Stimulated activated CD4-positive, alpha-beta T cell treated with anti-CD3 and anti-CD28 coated beads, Interleukin-1b, Interleukin-23, amount 100 ng/mL, for 24 hours (primary cell): ENCODE results near the gene ABTB2.

ENCODE experiments used
- DNase-seq, 4 experiments: peaks; one replicate each; pipeline ENCODE4 v3.0.0-alpha.2; 2020; ENCODE audit warnings: low read depth in 4 of 4, low spot score in 1 of 4

Gene ABTB2

DNA sequence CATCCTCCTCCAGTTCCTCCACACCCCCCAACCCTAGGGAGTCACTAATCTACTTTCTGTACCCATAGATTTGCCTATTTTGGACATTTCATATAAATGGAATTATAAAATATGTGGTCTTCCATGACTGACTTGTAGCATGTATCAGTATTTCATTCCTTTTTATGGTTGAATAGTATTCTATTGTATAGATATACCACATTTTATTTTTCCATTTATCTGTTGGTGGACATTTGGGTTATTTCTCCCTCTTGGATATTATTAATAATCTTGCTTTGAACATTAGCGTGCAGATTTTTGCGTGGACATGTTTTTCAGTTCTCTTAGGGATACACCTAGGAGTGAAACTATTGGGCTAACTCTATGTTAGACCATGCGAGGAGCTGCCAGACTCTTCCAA, 229.0 kb downstream of the ABTB2 start:
- no peak for DNase-seq

DNA sequence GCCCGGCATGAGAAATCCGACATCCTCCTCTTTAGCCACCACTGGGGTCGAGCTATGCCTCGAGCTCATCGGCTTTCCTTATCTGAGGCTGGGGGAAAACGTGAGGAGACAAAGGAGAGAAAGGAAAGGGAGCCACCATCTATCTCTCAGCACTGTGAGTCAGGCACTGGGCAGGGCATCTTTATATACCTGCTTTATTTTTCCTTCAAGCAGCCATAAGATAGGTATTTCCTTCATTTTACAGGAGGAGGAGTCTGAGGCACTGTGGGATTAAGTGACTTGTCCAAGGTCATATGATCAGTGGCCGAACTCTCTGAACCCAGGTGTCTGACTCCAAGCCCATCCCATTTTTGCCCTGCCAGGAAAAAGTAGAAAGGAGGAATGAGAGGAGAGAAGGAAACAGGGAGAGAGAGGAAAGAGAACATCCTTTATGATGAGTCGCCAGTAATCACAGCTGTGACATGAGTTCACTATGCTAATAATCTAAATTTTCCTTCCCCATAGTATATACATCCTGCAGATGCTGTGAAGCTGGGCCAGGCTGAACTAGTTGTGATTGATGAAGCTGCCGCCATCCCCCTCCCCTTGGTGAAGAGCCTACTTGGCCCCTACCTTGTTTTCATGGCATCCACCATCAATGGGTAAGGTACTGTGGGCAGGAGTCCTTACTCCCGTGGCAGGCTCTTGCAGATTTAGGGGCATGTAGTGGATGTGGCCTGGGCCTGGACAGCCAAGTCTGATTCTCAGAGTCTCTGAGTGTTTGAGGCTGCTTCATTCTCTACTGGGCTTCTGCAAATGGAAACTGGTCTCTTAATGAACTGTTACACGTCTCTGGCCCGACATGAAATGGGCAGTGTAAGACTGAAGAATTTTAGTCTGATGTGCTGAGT, 230.6 kb downstream of the ABTB2 start:
- no peak for DNase-seq

DNA sequence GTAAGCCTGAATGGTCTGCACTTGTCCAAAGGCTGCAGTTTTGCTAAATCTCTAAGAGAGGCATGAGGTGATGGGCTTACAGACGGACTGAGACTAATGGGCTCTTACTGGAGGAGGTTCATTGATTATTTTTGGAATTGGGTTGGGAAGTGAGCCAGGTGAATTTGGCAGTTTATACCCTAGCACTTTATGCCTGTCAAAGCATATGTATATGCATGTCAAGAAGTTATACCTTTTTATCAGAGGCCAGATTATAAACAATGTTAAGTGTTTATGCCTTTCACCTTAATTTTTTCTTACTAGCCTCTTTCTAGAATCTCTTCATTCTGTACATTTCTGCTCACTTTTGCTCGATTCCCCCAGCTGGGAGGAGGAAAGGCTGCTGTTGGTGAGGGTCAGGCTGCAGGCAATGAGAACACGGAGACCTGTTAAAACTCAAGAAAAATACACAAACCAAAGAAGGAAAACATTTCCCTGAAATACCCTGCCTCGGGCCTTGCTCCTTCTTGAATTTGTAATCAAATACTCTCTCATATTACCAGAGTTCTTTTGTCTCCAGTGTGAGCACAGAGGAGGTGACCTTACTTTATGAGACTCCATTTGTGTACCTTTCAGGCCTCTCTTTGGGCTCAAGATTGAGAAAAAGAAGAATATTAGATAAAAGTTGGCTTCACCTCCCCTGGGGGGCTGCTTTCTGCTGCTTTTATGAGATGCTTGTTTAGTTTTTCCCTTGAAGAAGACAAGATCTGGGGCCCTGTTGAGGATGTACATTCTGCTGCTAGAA, 232.7 kb downstream of the ABTB2 start:
- no peak for DNase-seq

DNA sequence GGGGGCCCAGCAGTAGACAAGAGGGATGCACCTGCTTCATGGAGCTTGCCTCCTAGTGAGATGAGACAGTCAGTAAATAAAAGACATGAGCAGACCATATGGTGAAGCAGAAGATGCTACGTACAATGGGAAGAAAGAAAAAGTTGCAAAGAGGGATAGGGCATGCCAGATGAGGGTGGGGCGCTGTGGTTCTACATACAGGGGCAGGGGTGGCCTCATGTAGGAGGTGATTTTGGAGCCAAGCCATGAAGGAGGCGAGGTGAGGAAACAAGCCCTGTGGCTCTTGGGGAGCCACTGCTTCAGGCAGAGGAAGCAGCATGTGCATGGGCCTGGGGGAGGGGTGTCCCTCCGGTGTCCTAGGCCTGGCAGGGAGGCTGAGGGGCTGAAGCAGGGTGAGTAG, 237.2 kb downstream of the ABTB2 start:
- DNase-seq: no peak

DNA sequence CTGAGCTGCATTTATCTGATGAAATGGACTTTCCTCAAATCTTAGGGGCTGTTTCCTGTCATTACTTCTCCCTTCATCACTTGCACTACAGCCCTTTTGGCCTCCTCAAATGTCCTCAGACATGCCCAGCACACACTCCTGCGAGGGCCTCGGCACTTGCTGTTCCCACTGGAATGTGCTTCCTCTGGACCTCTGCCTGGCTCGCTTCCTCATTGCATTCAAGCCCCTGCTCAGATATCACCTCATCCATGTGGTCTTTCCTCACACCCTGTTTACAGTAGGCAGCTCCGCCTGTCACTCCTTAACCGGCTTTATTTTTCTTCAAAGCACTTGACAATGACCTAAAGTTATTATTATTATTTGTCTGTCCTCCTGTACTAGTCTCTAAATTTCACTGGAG, 243.3 kb downstream of the ABTB2 start:
- no peak for DNase-seq

DNA sequence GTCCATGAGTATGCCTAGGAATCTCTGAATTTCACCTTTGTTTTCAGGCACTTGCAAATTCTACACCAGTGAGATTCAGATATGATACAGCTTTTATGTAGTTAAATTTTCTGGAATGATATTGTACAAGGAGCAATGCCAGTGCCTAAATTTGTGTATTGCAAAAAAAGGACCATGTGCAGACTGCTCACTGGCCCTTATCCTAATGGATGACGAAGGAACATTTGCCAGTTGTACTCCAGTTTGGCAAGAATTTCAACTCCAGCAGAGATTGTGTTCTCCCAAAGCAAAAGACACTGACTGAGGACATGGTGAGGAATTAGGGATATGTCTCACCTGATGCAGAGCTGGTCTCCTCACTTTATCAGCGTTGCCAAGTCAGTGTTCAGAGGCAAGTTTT, 243.8 kb downstream of the ABTB2 start:
- no peak for DNase-seq

DNA sequence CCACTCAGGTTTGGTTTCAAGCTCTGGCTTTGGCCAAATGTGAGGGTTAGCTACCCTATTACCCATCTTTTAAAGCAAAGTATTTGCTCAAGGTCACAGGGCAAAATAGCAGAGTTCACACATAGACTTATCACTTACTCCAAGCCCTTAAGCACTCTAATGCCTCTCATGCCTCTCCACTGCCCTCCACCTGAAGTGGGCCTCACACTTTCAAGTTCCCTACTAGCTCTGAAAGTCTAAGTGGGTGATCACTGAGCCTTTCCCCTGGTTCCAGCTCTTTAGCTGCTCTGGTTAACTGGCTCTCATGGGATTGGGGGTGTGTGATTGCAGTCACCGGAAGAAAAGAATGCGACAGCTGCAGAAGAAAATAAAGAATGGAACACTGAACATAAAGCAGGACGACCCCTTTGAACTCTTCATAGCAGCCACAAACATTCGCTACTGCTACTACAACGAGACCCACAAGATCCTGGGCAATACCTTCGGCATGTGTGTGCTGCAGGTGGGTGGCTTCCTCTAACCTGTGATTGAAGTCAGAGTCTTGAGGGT, 246.0 kb downstream of the ABTB2 start:
- no peak for DNase-seq

DNA sequence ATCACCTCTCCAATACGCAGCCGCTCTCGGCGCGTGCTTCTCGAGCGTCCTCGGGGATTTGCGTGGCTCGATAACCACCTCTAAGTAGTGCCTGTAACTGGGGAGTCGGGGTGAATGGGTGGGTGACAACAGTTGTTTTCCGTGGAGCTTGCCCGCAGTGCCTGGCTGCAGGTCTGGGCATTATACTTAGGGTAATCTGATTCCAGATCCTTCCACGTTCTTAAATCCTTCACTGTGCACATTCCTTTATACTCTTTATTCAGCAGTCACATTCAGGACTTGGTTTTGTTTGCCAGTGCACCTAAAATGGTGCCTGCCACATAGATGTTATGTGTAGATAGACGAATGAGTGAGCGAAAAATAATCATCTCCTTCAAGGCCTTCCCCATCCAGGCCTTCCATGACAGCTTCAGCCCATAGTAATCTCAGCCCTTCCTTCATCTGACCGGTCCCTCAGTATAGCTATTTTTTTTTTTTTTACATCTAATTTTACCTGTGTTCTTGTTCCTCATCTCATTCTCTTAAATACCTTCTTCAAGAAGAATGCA, 251.8 kb downstream of the ABTB2 start:
- DNase-seq: no peak

DNA sequence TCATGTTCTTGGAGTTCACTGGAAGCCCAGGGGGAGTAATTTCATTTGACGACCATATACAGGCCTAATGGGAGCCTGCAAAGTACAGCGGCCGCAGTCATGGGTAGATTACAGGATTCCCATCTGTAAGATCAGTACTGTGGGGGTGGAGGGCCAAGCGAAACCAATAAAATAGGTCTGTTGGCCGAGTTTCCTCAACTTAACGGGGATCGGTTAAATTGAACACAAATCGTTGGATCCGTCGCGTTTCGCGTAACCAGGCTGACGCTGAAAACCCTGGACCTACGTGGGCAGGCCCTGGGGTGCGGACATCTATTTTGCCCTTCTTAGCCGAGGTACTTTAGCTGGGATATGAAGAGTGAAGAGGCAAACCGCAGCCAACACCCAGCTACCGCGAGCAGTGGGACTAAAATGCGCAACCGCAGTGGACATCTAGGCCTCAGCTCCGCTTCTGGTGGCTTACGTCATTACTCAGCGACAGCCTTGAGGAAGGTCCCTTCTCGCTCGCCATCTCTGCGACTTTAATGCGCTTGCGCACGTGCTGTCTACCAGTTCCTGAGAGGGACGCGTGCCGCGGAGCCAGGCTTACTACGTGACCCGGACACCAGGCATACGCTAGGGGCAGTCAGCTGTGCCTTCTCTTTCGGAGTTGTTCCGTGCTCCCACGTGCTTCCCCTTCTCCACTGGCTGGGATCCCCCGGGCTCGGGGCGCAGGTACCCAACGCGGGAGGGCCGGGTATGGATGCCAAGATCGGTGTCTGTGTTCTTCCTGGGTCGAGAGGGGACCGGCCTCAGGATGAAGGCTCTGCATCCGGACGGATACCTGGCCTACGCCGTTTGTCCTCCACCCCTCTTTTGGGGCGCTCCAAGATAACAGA, 252.5 kb downstream of the ABTB2 start, which contains the start of gene NAT10:
NAT10 (plus strand) TSS at position 551 of the 878 bp plus-strand sequence. CDS start 2,597 bp downstream, outside the sequence.
- DNase-seq: peak; percentile 93 to 97 (median 96)

DNA sequence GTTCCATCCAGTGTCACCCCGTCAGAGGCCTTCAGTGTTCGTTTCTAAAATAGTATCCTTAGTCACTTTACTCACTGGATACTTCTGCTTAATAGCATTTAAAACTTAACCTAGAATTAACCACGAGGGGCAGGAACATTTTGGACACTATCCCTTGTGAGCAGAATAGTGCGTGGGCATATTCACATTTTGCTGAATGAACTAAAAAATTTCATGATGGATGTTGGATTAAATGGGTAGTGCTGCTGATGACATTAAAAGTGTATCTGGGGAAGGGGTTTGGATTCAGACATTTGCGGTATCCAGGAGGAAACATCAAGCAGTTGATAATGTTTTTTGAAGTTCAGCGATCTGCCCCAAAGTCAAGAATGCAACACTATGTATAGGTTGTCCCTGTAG, 253.1 kb downstream of the ABTB2 start:
- DNase-seq: no peak
